AG08396 (cell line): Measurements from ENCODE around the gene BTG4.
A peak's percentile ranks its signal among the peaks of the same experiment; 100 is the strongest.

Source experiments
- DNase-seq: peaks from one replicate; pipeline ENCODE4 v3.0.0; 2012; ENCODE audit warnings: low spot score, mixed read lengths

The BTG4 gene

DNA sequence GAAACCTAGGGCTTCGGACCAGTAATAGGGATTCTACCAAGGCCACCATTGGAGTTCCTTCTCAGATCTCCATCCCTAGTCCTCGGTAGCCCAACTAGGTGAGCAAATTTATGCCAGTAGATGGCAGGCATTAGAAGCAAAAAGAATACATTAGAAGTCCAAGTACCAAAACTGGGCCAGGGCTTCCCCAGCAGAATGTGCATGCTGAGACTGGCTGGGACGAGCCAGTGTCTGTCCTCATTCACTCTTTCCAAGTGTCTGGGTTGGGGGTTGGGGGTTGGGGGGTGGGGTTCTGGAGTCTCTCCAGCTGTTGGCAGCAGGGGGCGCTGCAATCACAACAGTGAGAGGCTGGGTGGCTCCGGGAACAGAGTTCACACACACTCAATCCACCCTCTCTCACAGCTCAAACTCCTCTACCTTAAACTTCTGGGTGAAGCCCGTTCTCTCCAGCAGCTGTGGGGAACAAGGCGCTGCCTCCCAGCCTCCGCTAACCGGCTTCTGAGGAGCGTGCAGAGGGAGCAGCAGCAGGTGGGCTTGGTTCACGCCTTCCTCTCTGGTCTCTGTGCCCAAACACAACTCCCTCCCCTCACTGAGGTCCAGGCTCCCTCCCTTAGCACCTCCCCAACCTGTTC is 57.5 kb downstream of the BTG4 start:
- peak; percentile 80 for DNase-seq

GRCh38 chr11:111452817-111453552 is 59.2 kb downstream of the BTG4 start:
- DNase-seq, result no peak

DNA sequence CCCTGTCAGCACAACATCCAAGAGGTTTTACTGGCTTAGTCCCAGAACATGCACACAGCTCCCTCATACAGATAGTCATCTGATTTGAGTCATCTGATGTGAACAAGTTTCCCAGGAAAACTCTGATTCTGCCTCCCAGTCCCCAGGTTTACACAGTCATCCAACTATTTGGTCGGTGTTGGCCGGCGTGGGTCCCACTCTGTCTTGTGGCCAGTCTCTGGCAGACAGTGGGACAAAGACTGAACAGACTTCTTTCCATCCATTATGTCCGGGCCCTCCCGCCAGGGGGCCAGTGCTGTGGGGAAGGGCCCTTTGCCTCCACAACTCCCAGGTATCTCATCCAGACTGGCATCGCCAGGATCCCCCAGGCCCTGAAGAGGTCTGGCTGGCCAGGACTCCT is 60.0 kb downstream of the BTG4 start:
- DNase-seq, result peak; percentile 43

DNA sequence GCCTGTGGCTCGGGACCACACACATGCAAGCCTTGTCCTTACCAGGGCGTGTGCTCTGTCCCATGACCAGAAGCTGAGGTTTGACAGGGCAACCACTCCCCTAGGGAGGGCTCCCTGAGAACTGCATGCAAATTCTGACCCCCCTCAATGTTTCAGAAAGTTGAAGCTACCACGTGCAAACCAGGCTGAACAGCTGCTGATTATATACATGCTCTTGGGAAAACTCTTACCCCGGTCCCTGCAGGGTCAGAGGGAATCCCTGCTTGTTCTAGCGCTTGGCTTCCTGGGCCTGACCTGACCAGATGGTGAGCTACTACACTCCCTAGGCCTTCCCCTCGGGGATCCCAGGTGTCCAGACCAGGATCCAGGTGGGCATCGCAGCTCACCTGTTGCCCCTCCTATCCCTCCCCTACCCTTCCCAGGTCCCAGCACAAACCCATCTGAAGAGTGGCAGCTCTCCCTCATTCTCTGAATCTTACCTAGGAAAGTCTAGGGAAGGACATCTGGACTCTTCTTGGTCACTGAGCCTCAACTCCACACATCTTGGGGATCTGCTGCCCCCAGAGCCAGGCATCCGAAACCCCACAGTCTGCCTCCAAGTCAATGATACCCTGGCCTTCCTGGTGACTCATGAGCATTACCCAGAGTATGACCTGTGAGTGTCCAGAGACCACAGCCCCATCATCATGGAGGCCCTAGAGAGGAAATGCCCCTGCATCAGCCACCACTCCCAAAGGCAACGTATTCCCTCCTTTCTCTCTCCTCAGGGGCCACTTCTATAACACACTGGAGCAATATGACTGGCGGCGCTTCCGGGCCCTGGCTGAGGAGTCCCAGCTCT is 61.5 kb downstream of the BTG4 start:
- DNase-seq, result no peak

DNA sequence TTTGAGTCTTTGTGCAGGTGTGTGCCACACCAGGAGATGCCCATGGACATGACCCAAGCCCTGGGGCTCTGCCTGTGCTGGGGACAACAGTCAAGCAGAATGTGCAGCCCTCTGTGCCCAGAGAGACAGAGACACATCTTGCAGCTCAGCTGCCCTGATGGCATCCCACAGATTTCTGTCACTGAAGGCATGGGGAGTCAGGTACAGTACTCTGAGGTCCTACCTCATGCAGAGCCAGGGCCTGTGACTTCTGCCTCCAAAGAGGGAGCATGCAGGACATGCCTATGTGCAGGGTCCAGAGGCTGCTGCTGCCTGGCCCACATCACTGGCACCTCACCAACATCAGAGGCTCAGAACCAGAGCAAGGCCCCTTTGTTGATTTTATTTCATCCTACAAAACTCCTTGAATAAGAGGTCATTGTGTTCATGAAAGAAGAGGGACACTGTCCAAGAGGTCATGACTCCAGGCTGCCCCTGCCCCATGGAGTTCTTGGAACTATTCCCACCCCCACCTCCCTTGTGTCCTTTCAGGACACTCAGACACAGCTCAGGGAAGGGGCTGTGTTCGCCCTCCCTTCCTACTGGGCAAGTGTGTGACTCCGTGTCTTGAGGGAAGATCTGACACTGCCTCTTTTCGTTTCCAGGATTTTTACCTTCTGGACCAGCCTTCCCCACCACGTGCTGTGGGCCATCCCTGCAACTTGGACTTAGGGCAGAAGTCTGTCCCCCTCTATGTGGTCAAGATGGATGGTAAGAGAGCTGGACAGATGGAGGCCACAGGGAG is 62.3 kb downstream of the BTG4 start:
- no peak for DNase-seq

DNA sequence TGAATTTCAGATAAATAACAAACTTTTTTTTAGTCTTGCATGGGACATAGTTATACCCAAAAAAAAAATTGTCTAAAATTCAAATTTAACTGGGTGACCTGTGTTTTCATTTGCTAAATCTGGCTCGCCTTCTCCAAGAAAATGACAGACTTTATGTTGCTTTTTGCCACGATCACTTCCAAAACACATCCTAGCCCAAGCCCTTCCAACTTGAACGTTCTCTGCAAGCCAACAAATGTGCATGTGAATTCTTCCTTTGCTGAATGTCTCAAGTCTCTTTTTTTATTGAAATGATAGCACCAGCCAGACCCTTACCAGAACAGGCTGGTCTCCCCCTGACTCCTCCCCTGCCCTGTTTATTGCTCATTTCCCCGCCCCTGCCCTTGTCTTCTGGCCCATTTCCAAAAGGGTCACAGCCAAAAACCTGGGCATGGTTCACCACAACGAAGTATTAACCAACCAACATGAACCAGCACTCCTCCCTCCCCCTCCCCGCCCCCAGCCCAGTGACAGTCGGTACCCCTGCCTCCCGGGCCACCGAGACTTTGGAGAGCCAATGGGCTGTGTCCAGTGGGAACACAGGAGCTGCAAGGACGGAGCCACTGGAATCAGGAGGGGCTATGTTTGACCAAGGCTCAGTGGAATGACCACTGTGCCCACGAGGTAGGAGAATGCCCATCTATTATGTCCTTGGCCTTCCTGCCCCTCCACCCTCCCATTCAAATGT is 63.2 kb downstream of the BTG4 start:
- no peak for DNase-seq

DNA sequence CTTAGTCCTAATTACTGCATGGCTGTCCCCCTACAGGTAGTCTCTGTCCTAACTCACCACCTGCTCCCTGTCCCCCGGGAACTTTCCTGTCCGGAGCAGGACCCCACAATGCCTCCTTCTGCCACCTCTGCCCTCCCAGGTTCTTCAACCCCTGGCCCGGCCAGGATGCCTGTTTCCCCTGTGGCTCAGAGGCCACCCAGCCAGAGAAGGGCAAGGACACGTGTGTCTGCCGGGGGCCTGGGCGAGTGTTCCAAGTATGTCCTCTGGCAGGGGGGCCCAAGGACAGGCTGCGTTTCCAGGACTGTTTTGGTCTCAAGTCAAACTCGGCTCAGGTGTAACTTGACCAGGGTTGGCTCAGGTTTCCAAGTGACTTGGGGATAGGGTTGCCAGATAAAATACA is 63.8 kb downstream of the BTG4 start:
- DNase-seq, result no peak

- DNase-seq, result no peak
These were observed 64.3 kb downstream of the BTG4 start for GRCh38 chr11:111447931-111448330.

- no peak for DNase-seq
These were observed 65.1 kb downstream of the BTG4 start for GRCh38 chr11:111447112-111447471.

GRCh38 chr11:111446404-111447111 is 65.6 kb downstream of the BTG4 start:
- peak; percentile 91 for DNase-seq

DNA sequence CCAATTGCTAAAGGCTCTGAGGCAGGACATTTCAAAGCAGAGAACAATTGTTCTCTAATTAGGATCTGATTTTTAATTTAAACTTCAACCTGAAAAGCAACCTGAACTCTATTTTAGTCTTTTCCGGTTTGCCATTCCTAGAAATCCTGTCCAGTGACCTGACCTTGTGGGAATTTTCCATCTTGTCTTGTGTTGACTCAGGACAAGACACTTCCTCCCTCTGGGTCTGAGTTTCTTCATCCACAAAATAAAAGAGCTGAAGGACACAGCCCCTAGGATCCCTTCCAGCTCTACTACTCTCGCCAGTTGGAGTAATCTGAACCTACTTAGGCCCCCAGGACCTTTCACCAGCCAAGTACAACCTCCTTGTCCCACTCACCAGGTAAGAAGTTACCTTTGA is 66.6 kb downstream of the BTG4 start:
- no peak for DNase-seq
